Osteoblast (primary cell): ENCODE measurements around the gene RFK. TPM values are rescaled to one million over a fixed set of nuclear protein-coding genes. Genes with fewer than 3 reads are reported as not detected.

Experiments used
- DNase-seq: peaks from one replicate; pipeline ENCODE4 v3.0.0; 2011; ENCODE audit warnings: low spot score, mixed read lengths; ENCODE audit not compliant: insufficient read length; ENCODE audit errors: missing footprints
- H2AFZ ChIP-seq: 2 replicates; pipeline ENCODE4 v1.6.0; 2011; ENCODE audit warnings: mild to moderate bottlenecking, low read length
- H3K27ac ChIP-seq: 2 replicates; pipeline ENCODE4 v1.5.1; 2011; ENCODE audit warnings: mild to moderate bottlenecking, low read depth, low read length, moderate library complexity
- H3K27me3 ChIP-seq: 2 replicates; pipeline ENCODE4 v1.6.0; 2012; ENCODE audit warnings: mild to moderate bottlenecking, control low read depth, inconsistent platforms, low read length, moderate library complexity; ENCODE audit not compliant: insufficient read depth
- H3K36me3 ChIP-seq: 2 replicates; pipeline ENCODE4 v1.5.1; 2011; ENCODE audit warnings: mild to moderate bottlenecking, low read length, control low read depth, moderate library complexity; ENCODE audit not compliant: insufficient read depth
- H3K4me1 ChIP-seq: 2 replicates; pipeline ENCODE4 v1.5.1; 2011; ENCODE audit warnings: mild to moderate bottlenecking, low read length, control low read depth, moderate library complexity; ENCODE audit not compliant: insufficient read depth
- H3K4me2 ChIP-seq: 2 replicates; pipeline ENCODE4 v1.6.0; 2011; ENCODE audit warnings: mild to moderate bottlenecking, low read length; ENCODE audit not compliant: insufficient read depth
- H3K4me3 ChIP-seq: fragments of 200-600 bp; sonication (generic); 3 replicates; pipeline ENCODE4 v1.5.1; 2012; ENCODE audit warnings: mild to moderate bottlenecking, low read length, inconsistent platforms; ENCODE audit not compliant: insufficient read depth
- H3K79me2 ChIP-seq: 2 replicates; pipeline ENCODE4 v1.6.0; 2012; ENCODE audit warnings: mild to moderate bottlenecking, low read length, control low read depth, inconsistent platforms; ENCODE audit not compliant: insufficient read depth
- H3K9me3 ChIP-seq: 2 replicates; pipeline ENCODE4 v1.5.1; 2011; ENCODE audit warnings: low read depth, low read length, control low read depth
- H4K20me1 ChIP-seq: 2 replicates; pipeline ENCODE4 v1.6.0; 2012; ENCODE audit warnings: mild to moderate bottlenecking, low read length, control low read depth; ENCODE audit not compliant: insufficient read depth
- CTCF ChIP-seq: IDR thresholded peaks from 2 replicates; pipeline ENCODE4 v1.5.1; 2011; ENCODE audit warnings: mild to moderate bottlenecking, low read depth, low read length, moderate library complexity; ENCODE audit errors: extremely low read depth
- total RNA-seq: library from RNA; depleted of rRNA; stranded (reverse); fragments of >200 nt; gene quantifications from 2 replicates; pipeline ENCODE4 v1.2.3, GENCODE V29; 2012

Gene RFK
- total RNA-seq, 1 donor: 25.0 TPM

GRCh38 chr9:76415154-76415553 is 20.9 kb upstream of the RFK start:
- no peak for TF ChIP-seq CTCF
- Histone ChIP-seq H3K9me3 (no peaks in the 10 kb centered on the region), H3K27me3 (no peaks in the 10 kb centered on the region), H3K36me3 (no peaks in the 10 kb centered on the region), H3K79me2 (no peaks in the 10 kb centered on the region), H3K4me1 (peaks cover 16% of the 10 kb centered on the region), H4K20me1 (no peaks in the 10 kb centered on the region), H3K4me2 (peak overlapping the region; percentile 1), H3K4me3 (no peak overlapping the region), H2AFZ (peak overlapping the region; percentile 65), H3K27ac (peak overlapping the region; percentile 56)
- DNase-seq: no peak

GRCh38 chr9:76414661-76415060 is 20.4 kb upstream of the RFK start:
- Histone ChIP-seq H3K27ac (peak overlapping the region; percentile 56), H2AFZ (peak overlapping the region; percentile 84), H3K9me3 (no peaks in the 10 kb centered on the region), H4K20me1 (no peaks in the 10 kb centered on the region), H3K4me1 (peaks cover 16% of the 10 kb centered on the region), H3K27me3 (no peaks in the 10 kb centered on the region), H3K79me2 (no peaks in the 10 kb centered on the region), H3K4me3 (no peak overlapping the region), H3K4me2 (peak overlapping the region; percentile 1), H3K36me3 (no peaks in the 10 kb centered on the region)
- no peak for TF ChIP-seq CTCF
- no peak for DNase-seq

GRCh38 chr9:76413658-76414057 is 19.4 kb upstream of the RFK start:
- Histone ChIP-seq H4K20me1 (no peaks in the 10 kb centered on the region), H3K27me3 (no peaks in the 10 kb centered on the region), H3K79me2 (no peaks in the 10 kb centered on the region), H3K4me3 (no peak overlapping the region), H3K27ac (no peak overlapping the region), H3K36me3 (no peaks in the 10 kb centered on the region), H3K4me1 (peaks cover 16% of the 10 kb centered on the region), H3K9me3 (no peaks in the 10 kb centered on the region), H2AFZ (no peak overlapping the region), H3K4me2 (no peak overlapping the region)
- DNase-seq: no peak
- TF ChIP-seq CTCF: no peak

- no peak overlapping the region for H3K4me3 ChIP-seq
- no peaks in the 10 kb centered on the region for H3K36me3 ChIP-seq
Observed at GRCh38 chr9:76412638-76413037, 18.4 kb upstream of the RFK start.

More at GRCh38 chr9:76412638-76413037, 18.4 kb upstream of the RFK start:
- Histone ChIP-seq H3K27ac (peak overlapping the region; percentile 0), H3K4me1 (peaks cover 16% of the 10 kb centered on the region), H3K79me2 (no peaks in the 10 kb centered on the region), H3K27me3 (no peaks in the 10 kb centered on the region), H3K4me2 (no peak overlapping the region), H2AFZ (peak overlapping the region; percentile 80), H4K20me1 (no peaks in the 10 kb centered on the region), H3K9me3 (no peaks in the 10 kb centered on the region)
- DNase-seq: no peak
- no peak for TF ChIP-seq CTCF
